B cell (primary cell): ENCODE data around the gene SYCP2.

ENCODE experiments used
- CTCF ChIP-seq: fragments of 200-600 bp; IDR thresholded peaks from one replicate; pipeline ENCODE4 v1.8.0; 2022; ENCODE audit warnings: antibody characterized with exemption, mild to moderate bottlenecking
- EZH2 ChIP-seq: IDR thresholded peaks from 2 replicates; pipeline ENCODE4 v1.6.1; 2012; ENCODE audit warnings: borderline replicate concordance, low read depth, mild to moderate bottlenecking, moderate library complexity, low read length; ENCODE audit not compliant: insufficient read depth, poor library complexity, severe bottlenecking

GRCh38 chr20:59895908-59896307 is 37.5 kb downstream of the SYCP2 start:
- no peak for TF ChIP-seq CTCF
- TF ChIP-seq EZH2, result no peak
